Occipital lobe (tissue), 2 donors: ENCODE data around the gene GGPS1. TPM values are rescaled to one million over a fixed set of nuclear protein-coding genes. Genes with fewer than 3 reads are reported as not detected.

Experiments used
- small RNA-seq: library from RNA; depleted of rRNA; stranded (forward); fragments of <200 nt; gene quantifications from one replicate; pipeline ENCODE3, GENCODE V24; 2014
- total RNA-seq: library from RNA; depleted of rRNA; stranded (reverse); fragments of >200 nt; gene quantifications from one replicate; pipeline ENCODE4 v1.2.3, GENCODE V29; 2014

GGPS1 gene
- total RNA-seq, 1 donor from 2014 or later = 35.2 TPM

Small RNA genes within 50 kb of the gene (small RNA-seq; reads per million reads assigned to genes)
- gene AL391994.1 = not detected

Other genes starting within 250 kb of the GGPS1 start
- 181 TPM for gene TOMM20, start 199.7 kb upstream of the GGPS1 start, total RNA-seq
- gene RBM34, start 167.3 kb upstream of the GGPS1 start, total RNA-seq = 43.5 TPM
- 87.0 TPM for gene ARID4B, start 391 bp upstream of the GGPS1 start, total RNA-seq
- gene TBCE, start 38.9 kb downstream of the GGPS1 start, total RNA-seq = 47.1 TPM
- gene B3GALNT2, start 175.9 kb downstream of the GGPS1 start, total RNA-seq = 20.3 TPM